GM18907 (cell line): Measurements from ENCODE around the gene DUSP19.

Experiments
- ATAC-seq: cut with Tn5 transposase; IDR thresholded peaks from one replicate; pipeline ENCODE4 v1.9.1; 2021; ENCODE audit warnings: mild to moderate bottlenecking, moderate library complexity; ENCODE audit not compliant: unreplicated experiment

The DUSP19 gene

GRCh38 chr2:183063083-183063482, 15.5 kb upstream of the DUSP19 start:
- ATAC-seq = peak; percentile 49

- ATAC-seq = no peak
Measured at GRCh38 chr2:183068561-183068960, 10.0 kb upstream of the DUSP19 start.

- no peak for ATAC-seq
Measured at GRCh38 chr2:183069174-183069573, 9.4 kb upstream of the DUSP19 start.

- no peak for ATAC-seq
Measured at GRCh38 chr2:183070942-183071844, 7.4 kb upstream of the DUSP19 start.

GRCh38 chr2:183072177-183072576, 6.4 kb upstream of the DUSP19 start:
- no peak for ATAC-seq

- no peak for ATAC-seq
Measured at GRCh38 chr2:183078163-183078463, 434 bp upstream of the DUSP19 start.

GRCh38 chr2:183079139-183079775, 710 bp downstream of the DUSP19 start:
- ATAC-seq = peak; percentile 12

GRCh38 chr2:183081911-183082310, 3.4 kb downstream of the DUSP19 start:
- no peak for ATAC-seq

GRCh38 chr2:183088061-183088460, 9.5 kb downstream of the DUSP19 start:
- ATAC-seq = no peak

- peak; percentile 45 for ATAC-seq
Measured at GRCh38 chr2:183089192-183089851, 10.8 kb downstream of the DUSP19 start.

GRCh38 chr2:183091318-183091953, 12.9 kb downstream of the DUSP19 start:
- ATAC-seq = no peak

GRCh38 chr2:183091954-183092345, 13.4 kb downstream of the DUSP19 start:
- no peak for ATAC-seq

- peak; percentile 96 for ATAC-seq
Measured at GRCh38 chr2:183093857-183094657, 15.5 kb downstream of the DUSP19 start.

GRCh38 chr2:183105402-183106134, 27.0 kb downstream of the DUSP19 start:
- ATAC-seq = no peak

GRCh38 chr2:183112577-183112976, 34.0 kb downstream of the DUSP19 start:
- no peak for ATAC-seq

GRCh38 chr2:183113630-183114029, 35.1 kb downstream of the DUSP19 start:
- ATAC-seq = no peak

GRCh38 chr2:183117226-183117625, 38.7 kb downstream of the DUSP19 start:
- ATAC-seq = no peak

GRCh38 chr2:183123117-183123958, 44.8 kb downstream of the DUSP19 start:
- ATAC-seq = no peak

GRCh38 chr2:183123959-183124221, 45.3 kb downstream of the DUSP19 start:
- ATAC-seq = peak; percentile 43
